Fibroblast of lung (primary cell): ENCODE results near the gene ITFG2. TPM values are rescaled to one million over a fixed set of nuclear protein-coding genes. Genes with fewer than 3 reads are reported as not detected.

Source experiments
- DNase-seq, 2 donors: peaks; one replicate each; pipeline versions ENCODE4 v3.0.0 to v3.0.0-alpha.2; 2010; ENCODE audit warnings: low read depth in 2 of 2
- H2AFZ ChIP-seq: 2 replicates; pipeline ENCODE4 v1.5.1; 2012; ENCODE audit warnings: low read length, control low read depth, inconsistent platforms
- H3K27ac ChIP-seq: 2 replicates; pipeline ENCODE4 v1.5.1; 2011; ENCODE audit warnings: low read length, control low read depth; ENCODE audit not compliant: insufficient read depth
- H3K27me3 ChIP-seq: 2 replicates; pipeline ENCODE4 v1.5.1; 2011; ENCODE audit warnings: mild to moderate bottlenecking, low read length; ENCODE audit not compliant: control insufficient read depth, insufficient read depth
- H3K36me3 ChIP-seq: 2 replicates; pipeline ENCODE4 v1.5.1; 2011; ENCODE audit warnings: low read length; ENCODE audit not compliant: control insufficient read depth, insufficient read depth
- H3K4me1 ChIP-seq: 2 replicates; pipeline ENCODE4 v1.5.1; 2011; ENCODE audit warnings: low read length; ENCODE audit not compliant: control insufficient read depth, insufficient read depth; ENCODE audit errors: extremely low read depth
- H3K4me2 ChIP-seq: 2 replicates; pipeline ENCODE4 v1.5.1; 2011; ENCODE audit warnings: low read length, control low read depth; ENCODE audit not compliant: insufficient read depth; ENCODE audit errors: extremely low read depth
- H3K4me3 ChIP-seq, 4 experiments: fragments of 200-600 bp in 1 of 4; sonication (generic) in 1 of 4; replicated peaks in 1 of 4; 2 replicates each; pipeline ENCODE4 v1.5.1; 2011 to 2016; ENCODE audit warnings: low read length in 4 of 4, low read depth in 3 of 4, mild to moderate bottlenecking in 3 of 4, control low read depth in 2 of 4, inconsistent platforms in 1 of 4, mixed read lengths in 1 of 4; ENCODE audit not compliant: insufficient read depth in 1 of 4; ENCODE audit errors: control extremely low read depth in 1 of 4
- H3K79me2 ChIP-seq: 2 replicates; pipeline ENCODE4 v1.5.1; 2012; ENCODE audit warnings: mild to moderate bottlenecking, low read length, inconsistent platforms; ENCODE audit not compliant: control insufficient read depth, insufficient read depth
- H3K9ac ChIP-seq: 2 replicates; pipeline ENCODE4 v1.5.1; 2011; ENCODE audit warnings: mild to moderate bottlenecking, low read length, control low read depth; ENCODE audit not compliant: insufficient read depth
- H3K9me3 ChIP-seq: 2 replicates; pipeline ENCODE4 v1.5.1; 2012; ENCODE audit warnings: low read depth, low read length; ENCODE audit not compliant: control insufficient read depth, insufficient read depth
- H4K20me1 ChIP-seq: 2 replicates; pipeline ENCODE4 v1.5.1; 2011; ENCODE audit warnings: low read length; ENCODE audit not compliant: control insufficient read depth, insufficient read depth; ENCODE audit errors: extremely low read depth
- EZH2 ChIP-seq: IDR thresholded peaks from 2 replicates; pipeline ENCODE4 v1.5.1; 2012; ENCODE audit warnings: low read length, control low read depth, mild to moderate bottlenecking; ENCODE audit errors: missing control alignments
- polyA plus RNA-seq, 2 donors: library from polyadenylated mRNA; depleted of rRNA in 1 of 2; stranded (reverse) in 1 of 2; unstranded in 1 of 2; fragments of >200 nt; gene quantifications; 2 replicates each; pipeline ENCODE4 v1.2.1, GENCODE V29; 2011 to 2012; ENCODE audit warnings: missing spikeins in 1 of 2
- total RNA-seq: library from RNA; depleted of rRNA; stranded (reverse); fragments of >200 nt; gene quantifications from 2 replicates; pipeline ENCODE4 v1.2.1, GENCODE V29; 2014
- TF ChIP-seq, protein P1 (sequence below), 2 donors: IDR thresholded peaks in 1 of 2; conservative IDR thresholded peaks in 1 of 2; 1 replicate in 1 of 2; 2 replicates in 1 of 2; pipeline ENCODE4 v1.5.1; 2011 to 2012; ENCODE audit warnings: low read length in 2 of 2, control low read depth in 1 of 2, inconsistent platforms in 1 of 2, low read depth in 1 of 2, mild to moderate bottlenecking in 1 of 2

The ITFG2 gene
- total and polyA plus RNA-seq, 2 donors (not counting 1 experiment from before 2014, with no cell fraction given), result 13.5 to 18.2 TPM

DNA sequence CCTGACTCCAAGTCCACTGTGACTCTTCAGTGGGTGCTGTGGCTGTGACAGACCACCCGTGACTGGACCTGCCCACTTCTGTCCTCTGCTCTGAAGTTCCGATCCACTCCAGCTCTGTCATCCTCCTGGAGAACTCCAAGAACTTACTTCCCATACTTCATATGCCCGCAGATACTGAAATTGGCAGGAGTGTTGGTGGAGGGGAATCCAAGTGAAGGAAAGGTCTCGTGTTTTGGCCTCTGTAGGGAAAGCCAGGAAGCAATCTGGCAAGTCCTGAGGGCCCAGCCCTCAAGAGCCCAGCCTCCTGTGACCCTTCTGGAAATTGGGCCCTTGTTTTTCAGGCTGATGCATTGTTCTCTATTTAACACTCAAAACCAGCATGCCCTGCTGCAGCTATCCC is 40.1 kb upstream of the ITFG2 start:
- no peaks in the 10 kb centered on the region for H4K20me1 ChIP-seq
- H3K36me3 ChIP-seq, result no peaks in the 10 kb centered on the region
- H3K4me3 ChIP-seq, result no peak overlapping the region
- no peak overlapping the region for H2AFZ ChIP-seq
- H3K27me3 ChIP-seq, result peaks cover 13% of the 10 kb centered on the region
- DNase-seq, result no peak
- no peaks in the 10 kb centered on the region for H3K4me1 ChIP-seq
- no peak overlapping the region for H3K4me2 ChIP-seq
- H3K27ac ChIP-seq, result no peak overlapping the region
- no peaks in the 10 kb centered on the region for H3K79me2 ChIP-seq
- TF ChIP-seq, protein P1, sequence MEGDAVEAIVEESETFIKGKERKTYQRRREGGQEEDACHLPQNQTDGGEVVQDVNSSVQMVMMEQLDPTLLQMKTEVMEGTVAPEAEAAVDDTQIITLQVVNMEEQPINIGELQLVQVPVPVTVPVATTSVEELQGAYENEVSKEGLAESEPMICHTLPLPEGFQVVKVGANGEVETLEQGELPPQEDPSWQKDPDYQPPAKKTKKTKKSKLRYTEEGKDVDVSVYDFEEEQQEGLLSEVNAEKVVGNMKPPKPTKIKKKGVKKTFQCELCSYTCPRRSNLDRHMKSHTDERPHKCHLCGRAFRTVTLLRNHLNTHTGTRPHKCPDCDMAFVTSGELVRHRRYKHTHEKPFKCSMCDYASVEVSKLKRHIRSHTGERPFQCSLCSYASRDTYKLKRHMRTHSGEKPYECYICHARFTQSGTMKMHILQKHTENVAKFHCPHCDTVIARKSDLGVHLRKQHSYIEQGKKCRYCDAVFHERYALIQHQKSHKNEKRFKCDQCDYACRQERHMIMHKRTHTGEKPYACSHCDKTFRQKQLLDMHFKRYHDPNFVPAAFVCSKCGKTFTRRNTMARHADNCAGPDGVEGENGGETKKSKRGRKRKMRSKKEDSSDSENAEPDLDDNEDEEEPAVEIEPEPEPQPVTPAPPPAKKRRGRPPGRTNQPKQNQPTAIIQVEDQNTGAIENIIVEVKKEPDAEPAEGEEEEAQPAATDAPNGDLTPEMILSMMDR (conservative IDR thresholded peaks at IDR 0.05 in 1 of 2, IDR thresholded peaks at IDR 0.05 in 1 of 2; ENCODE audit: low read depth in 1 of 2, low read length in 2 of 2), result no peak
- no peak for TF ChIP-seq EZH2
- H3K9ac ChIP-seq, result no peak overlapping the region
- H3K9me3 ChIP-seq, result no peaks in the 10 kb centered on the region

DNA sequence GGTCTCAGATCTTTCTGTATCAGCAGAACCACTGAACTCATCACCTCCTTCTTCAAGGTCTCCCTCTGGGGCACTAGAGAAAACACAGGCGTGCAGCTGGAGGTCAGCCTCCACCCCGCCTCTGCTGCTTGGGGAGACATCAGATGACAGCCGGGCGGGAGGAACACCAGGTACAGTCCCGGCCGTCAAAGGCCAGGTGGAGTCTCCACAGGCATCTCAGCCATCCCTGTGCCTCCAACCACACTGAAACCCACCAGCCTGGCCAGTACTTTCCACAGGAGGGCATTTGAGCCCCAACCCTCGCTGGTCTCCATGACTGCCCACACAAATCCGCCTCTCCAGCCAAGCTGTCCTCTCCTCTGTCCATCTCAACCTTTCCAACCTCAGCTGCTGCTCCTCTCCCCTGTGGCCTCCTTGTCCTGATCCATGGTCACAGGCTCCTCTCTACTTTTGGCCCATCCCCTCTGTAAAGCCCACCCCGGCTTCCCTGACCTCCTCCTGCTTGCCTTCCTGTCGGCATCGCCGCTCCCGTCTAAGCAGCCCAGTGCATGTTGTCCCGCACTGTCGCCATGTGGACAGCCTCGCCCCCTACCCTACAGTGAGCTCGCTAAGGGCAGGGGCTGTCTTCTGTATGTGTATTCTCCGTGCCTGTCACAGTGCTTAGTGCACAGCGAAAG is 39.1 kb upstream of the ITFG2 start:
- H3K9ac ChIP-seq, result no peak overlapping the region
- TF ChIP-seq, protein P1 (conservative IDR thresholded peaks at IDR 0.05 in 1 of 2, IDR thresholded peaks at IDR 0.05 in 1 of 2; ENCODE audit: low read depth in 1 of 2, low read length in 2 of 2), result no peak
- no peak for TF ChIP-seq EZH2
- H3K27me3 ChIP-seq, result peaks cover 13% of the 10 kb centered on the region

DNA sequence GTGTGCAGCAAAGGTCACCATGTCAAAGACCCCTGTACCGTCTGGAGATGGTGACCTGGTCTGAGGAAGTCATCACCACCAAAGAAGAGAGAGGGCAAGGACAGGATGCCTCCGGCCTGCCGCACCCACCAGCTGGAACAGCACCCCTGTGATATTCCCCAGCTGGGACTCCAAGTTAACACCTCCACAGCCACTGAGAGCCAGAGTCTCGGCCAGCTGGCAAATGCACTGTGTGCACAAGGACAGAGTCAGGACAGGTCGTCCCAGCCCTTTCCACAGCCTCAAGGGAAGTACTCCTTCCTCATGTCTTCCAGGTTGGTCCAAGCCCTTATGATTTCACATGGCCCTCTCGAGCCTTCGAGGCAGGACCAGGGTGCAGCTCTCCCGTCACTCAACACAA is 37.0 kb upstream of the ITFG2 start:
- no peak for TF ChIP-seq EZH2
- TF ChIP-seq, protein P1 (conservative IDR thresholded peaks at IDR 0.05 in 1 of 2, IDR thresholded peaks at IDR 0.05 in 1 of 2; ENCODE audit: low read depth in 1 of 2, low read length in 2 of 2), result no peak
- no peaks in the 10 kb centered on the region for H3K79me2 ChIP-seq
- H3K36me3 ChIP-seq, result no peaks in the 10 kb centered on the region
- no peak overlapping the region for H3K27ac ChIP-seq
- no peak overlapping the region for H3K4me3 ChIP-seq
- no peak overlapping the region for H3K9ac ChIP-seq
- H4K20me1 ChIP-seq, result no peaks in the 10 kb centered on the region
- H3K9me3 ChIP-seq, result no peaks in the 10 kb centered on the region
- no peaks in the 10 kb centered on the region for H3K4me1 ChIP-seq
- H3K4me2 ChIP-seq, result no peak overlapping the region
- H3K27me3 ChIP-seq, result peaks cover 13% of the 10 kb centered on the region
- DNase-seq, result no peak
- no peak overlapping the region for H2AFZ ChIP-seq

More for the DNA sequence above, 39.1 kb upstream of the ITFG2 start:
- Histone ChIP-seq H3K27ac (no peak overlapping the region), H3K79me2 (no peaks in the 10 kb centered on the region), H3K9me3 (no peaks in the 10 kb centered on the region), H4K20me1 (no peaks in the 10 kb centered on the region), H3K36me3 (no peaks in the 10 kb centered on the region), H2AFZ (no peak overlapping the region), H3K4me1 (no peaks in the 10 kb centered on the region), H3K4me3 (no peak overlapping the region), H3K4me2 (no peak overlapping the region)
- no peak for DNase-seq
